Gastrocnemius medialis (tissue), 4 donors: Measurements from ENCODE around the gene TES. TPM values are rescaled to one million over a fixed set of nuclear protein-coding genes. Genes with fewer than 3 reads are reported as not detected.

Experiments used
- ATAC-seq, 2 donors: fragments of 150-250 bp; one replicate each; pipeline ENCODE4 v1.9.1; 2016
- DNase-seq, 2 donors: peaks; one replicate each; pipeline ENCODE4 v3.0.0-alpha.2; 2019
- H3K27ac ChIP-seq, 4 donors: fragments of 200-600 bp; sonication (generic); 1 replicate in 1 of 4; 2 replicates in 3 of 4; pipeline ENCODE4 v1.5.1; 2016 to 2018; ENCODE audit warnings: mild to moderate bottlenecking in 2 of 4, moderate library complexity in 1 of 4
- H3K27me3 ChIP-seq, 3 donors: fragments of 200-600 bp; sonication (generic) in 2 of 3; 1 replicate in 1 of 3; 2 replicates in 2 of 3; pipeline versions ENCODE4 v1.5.1 to v1.6.0; 2016 to 2019; ENCODE audit warnings: mild to moderate bottlenecking in 1 of 3, moderate library complexity in 1 of 3
- H3K36me3 ChIP-seq, 2 donors: fragments of 200-600 bp; sonication (generic) in 1 of 2; one replicate each; pipeline ENCODE4 v1.5.1; 2017 to 2018
- H3K4me1 ChIP-seq, 2 donors: fragments of 200-600 bp; sonication (generic) in 1 of 2; one replicate each; pipeline ENCODE4 v1.5.1; 2016 to 2017; ENCODE audit warnings: mild to moderate bottlenecking in 2 of 2
- H3K4me3 ChIP-seq, 4 donors: fragments of 200-600 bp; sonication (generic) in 3 of 4; 1 replicate in 1 of 4; 2 replicates in 3 of 4; pipeline ENCODE4 v1.5.1; 2016 to 2019; ENCODE audit warnings: mild to moderate bottlenecking in 2 of 4
- H3K9me3 ChIP-seq, 3 donors: fragments of 200-600 bp; sonication (generic) in 2 of 3; 1 replicate in 1 of 3; 2 replicates in 2 of 3; pipeline ENCODE4 v1.5.1; 2016 to 2019
- POLR2A ChIP-seq, 2 donors: fragments of 450-650 bp; IDR thresholded peaks; one replicate each; pipeline ENCODE4 v1.6.1; 2017; ENCODE audit warnings: antibody characterized with exemption in 2 of 2, mild to moderate bottlenecking in 2 of 2, moderate library complexity in 2 of 2
- in situ Hi-C, 4 donors: fragments of 200-750 bp; cut with MboI; loops; one replicate each; pipeline versions ENCODE4 v1.15.0 to v1.8.0; 2017; ENCODE audit warnings: low sequenced_read_pairs in 4 of 4
- intact Hi-C: fragments of 100-400 bp; cut with DNase I; formaldehyde crosslinking; loops from one replicate; pipeline ENCODE4 v1.15.1; 2023; ENCODE audit warnings: low total_unique reads
- total RNA-seq, 4 donors: library from RNA; depleted of rRNA; stranded (reverse); fragments of >200 nt; gene quantifications; one replicate each; pipeline versions ENCODE4 v1.1.0 to v1.2.3, GENCODE V29; 2016
- TF ChIP-seq, protein P1 (sequence below), 5 experiments: fragments of 450-650 bp in 3 of 5; fragments of 200-600 bp in 2 of 5; sonication (generic) in 2 of 5; IDR thresholded peaks in 4 of 5; conservative IDR thresholded peaks in 1 of 5; 1 replicate in 4 of 5; 2 replicates in 1 of 5; pipeline ENCODE4 v1.5.1; 2016 to 2019; ENCODE audit warnings: antibody characterized with exemption in 5 of 5, mild to moderate bottlenecking in 3 of 5, moderate library complexity in 3 of 5

The TES gene
- total RNA-seq, 4 donors from 2014 or later, result 4.9 to 8.7 (median 6.2) TPM

DNA sequence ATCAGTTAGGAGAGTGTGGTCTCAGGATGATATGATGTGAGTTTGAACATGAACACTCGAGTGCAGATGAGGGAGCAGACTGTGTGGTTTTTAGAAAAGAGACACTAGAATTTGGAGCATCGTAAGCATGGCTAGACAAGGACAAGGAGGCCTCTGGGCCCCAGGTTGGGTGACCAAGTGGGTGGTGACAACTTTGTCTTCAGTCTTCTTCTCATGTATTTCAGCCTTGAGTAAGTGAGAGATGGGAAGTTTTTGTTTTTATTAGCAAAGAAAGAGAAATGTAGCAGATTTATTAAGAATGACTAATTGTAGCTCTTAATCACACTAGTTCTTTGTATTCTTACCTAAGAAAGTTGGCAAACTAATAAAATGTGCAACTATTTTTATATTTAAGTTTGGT is 16.3 kb downstream of the TES start:
- Histone ChIP-seq H3K27me3 (no peaks in the 10 kb centered on the region), H3K9me3 (no peaks in the 10 kb centered on the region), H3K4me1 (peaks cover 11 to 18% of the 10 kb centered on the region in 2 donors), H3K27ac (no peak overlapping the region), H3K36me3 (no peaks in the 10 kb centered on the region), H3K4me3 (no peak overlapping the region)
- TF ChIP-seq, protein P1, sequence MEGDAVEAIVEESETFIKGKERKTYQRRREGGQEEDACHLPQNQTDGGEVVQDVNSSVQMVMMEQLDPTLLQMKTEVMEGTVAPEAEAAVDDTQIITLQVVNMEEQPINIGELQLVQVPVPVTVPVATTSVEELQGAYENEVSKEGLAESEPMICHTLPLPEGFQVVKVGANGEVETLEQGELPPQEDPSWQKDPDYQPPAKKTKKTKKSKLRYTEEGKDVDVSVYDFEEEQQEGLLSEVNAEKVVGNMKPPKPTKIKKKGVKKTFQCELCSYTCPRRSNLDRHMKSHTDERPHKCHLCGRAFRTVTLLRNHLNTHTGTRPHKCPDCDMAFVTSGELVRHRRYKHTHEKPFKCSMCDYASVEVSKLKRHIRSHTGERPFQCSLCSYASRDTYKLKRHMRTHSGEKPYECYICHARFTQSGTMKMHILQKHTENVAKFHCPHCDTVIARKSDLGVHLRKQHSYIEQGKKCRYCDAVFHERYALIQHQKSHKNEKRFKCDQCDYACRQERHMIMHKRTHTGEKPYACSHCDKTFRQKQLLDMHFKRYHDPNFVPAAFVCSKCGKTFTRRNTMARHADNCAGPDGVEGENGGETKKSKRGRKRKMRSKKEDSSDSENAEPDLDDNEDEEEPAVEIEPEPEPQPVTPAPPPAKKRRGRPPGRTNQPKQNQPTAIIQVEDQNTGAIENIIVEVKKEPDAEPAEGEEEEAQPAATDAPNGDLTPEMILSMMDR (IDR thresholded peaks at IDR 0.05 in 4 of 5, conservative IDR thresholded peaks at IDR 0.05 in 1 of 5), result no peak
- no peak for TF ChIP-seq POLR2A (IDR thresholded peaks at IDR 0.05)
- DNase-seq, result no peak
- no peak for ATAC-seq
- intact Hi-C loops (no loop called here), in situ Hi-C loops (no loop called here)

- Histone ChIP-seq H3K27me3 (no peaks in the 10 kb centered on the region), H3K27ac (peak overlapping the region; percentile 50 to 73 (median 56)), H3K9me3 (no peaks in the 10 kb centered on the region), H3K4me3 (no peak overlapping the region), H3K36me3 (no peaks in the 10 kb centered on the region), H3K4me1 (peaks cover 19 to 25% of the 10 kb centered on the region in 2 donors)
- TF ChIP-seq, protein P1 (IDR thresholded peaks at IDR 0.05 in 4 of 5, conservative IDR thresholded peaks at IDR 0.05 in 1 of 5), result no peak
- TF ChIP-seq POLR2A (IDR thresholded peaks at IDR 0.05), result no peak
- ATAC-seq (peak; percentile 59 to 74), DNase-seq (no peak)
- in situ Hi-C loops (no loop called here), intact Hi-C loops (no loop called here)
These were observed 17.4 kb downstream of the TES start for GRCh38 chr7:116227678-116228239.

- ATAC-seq (no peak), DNase-seq (no peak)
- Histone ChIP-seq H3K9me3 (no peaks in the 10 kb centered on the region), H3K4me3 (no peak overlapping the region), H3K27me3 (no peaks in the 10 kb centered on the region), H3K27ac (peak overlapping the region; percentile 50 to 73 (median 56)), H3K4me1 (peaks cover 19 to 25% of the 10 kb centered on the region in 2 donors), H3K36me3 (no peaks in the 10 kb centered on the region)
- intact Hi-C loops, result no loop called here
- in situ Hi-C loops, result no loop called here
- TF ChIP-seq, protein P1 (IDR thresholded peaks at IDR 0.05 in 4 of 5, conservative IDR thresholded peaks at IDR 0.05 in 1 of 5), result no peak
- no peak for TF ChIP-seq POLR2A (IDR thresholded peaks at IDR 0.05)
These were observed 17.9 kb downstream of the TES start for GRCh38 chr7:116228241-116228640.

GRCh38 chr7:116229366-116229765 is 19.0 kb downstream of the TES start:
- peaks cover 19 to 25% of the 10 kb centered on the region in 2 donors for H3K4me1 ChIP-seq
- no peak for DNase-seq
- H3K9me3 ChIP-seq, result no peaks in the 10 kb centered on the region
- intact Hi-C loops, result no loop called here
- in situ Hi-C loops, result no loop called here
- no peak for TF ChIP-seq POLR2A (IDR thresholded peaks at IDR 0.05)
- TF ChIP-seq, protein P1 (IDR thresholded peaks at IDR 0.05 in 4 of 5, conservative IDR thresholded peaks at IDR 0.05 in 1 of 5), result no peak
- ATAC-seq, result no peak
- no peaks in the 10 kb centered on the region for H3K27me3 ChIP-seq
- no peak overlapping the region for H3K4me3 ChIP-seq
- peak overlapping the region; percentile 62 to 73 (median 68) for H3K27ac ChIP-seq
- no peaks in the 10 kb centered on the region for H3K36me3 ChIP-seq
